ENCODE results near the gene TLCD4. TPM values are rescaled to one million over a fixed set of nuclear protein-coding genes. Genes with fewer than 3 reads are reported as not detected.

The TLCD4 gene
- polyA plus RNA-seq, 1 donor: 12.7 TPM

- no peak for DNase-seq (ENCODE audit: low read depth)
These were observed 21.3 kb upstream of the TLCD4 start for GRCh38 chr1:95095833-95096217.

GRCh38 chr1:95096218-95096841, 20.8 kb upstream of the TLCD4 start:
- no peak for DNase-seq (ENCODE audit: low read depth)

GRCh38 chr1:95097426-95097825, 19.7 kb upstream of the TLCD4 start:
- no peak for DNase-seq (ENCODE audit: low read depth)

- DNase-seq (ENCODE audit: low read depth): no peak
These were observed 19.0 kb upstream of the TLCD4 start for GRCh38 chr1:95098196-95098595.

- no peak for DNase-seq (ENCODE audit: low read depth)
These were observed 8.4 kb upstream of the TLCD4 start for GRCh38 chr1:95108792-95109191.

- no peak for DNase-seq (ENCODE audit: low read depth)
These were observed 6.1 kb upstream of the TLCD4 start for GRCh38 chr1:95111014-95111413.

GRCh38 chr1:95113684-95114083, 3.5 kb upstream of the TLCD4 start:
- no peak for DNase-seq (ENCODE audit: low read depth)

- DNase-seq (ENCODE audit: low read depth): no peak
These were observed 1.4 kb upstream of the TLCD4 start for GRCh38 chr1:95115708-95116137.

- no peak for DNase-seq (ENCODE audit: low read depth)
These were observed 462 bp upstream of the TLCD4 start for GRCh38 chr1:95116580-95117206.

GRCh38 chr1:95118067-95118499, 928 bp downstream of the TLCD4 start:
- no peak for DNase-seq (ENCODE audit: low read depth)

- DNase-seq (ENCODE audit: low read depth): no peak
These were observed 1.6 kb downstream of the TLCD4 start for GRCh38 chr1:95118710-95119109.

GRCh38 chr1:95119273-95119672, 2.1 kb downstream of the TLCD4 start:
- no peak for DNase-seq (ENCODE audit: low read depth)

GRCh38 chr1:95122151-95122697, 5.1 kb downstream of the TLCD4 start:
- DNase-seq (ENCODE audit: low read depth): no peak

- no peak for DNase-seq (ENCODE audit: low read depth)
These were observed 7.2 kb downstream of the TLCD4 start for GRCh38 chr1:95124342-95124741.

- DNase-seq (ENCODE audit: low read depth): no peak
These were observed 9.2 kb downstream of the TLCD4 start for GRCh38 chr1:95126366-95126765.

- DNase-seq (ENCODE audit: low read depth): no peak
These were observed 9.7 kb downstream of the TLCD4 start for GRCh38 chr1:95126846-95127245.

GRCh38 chr1:95127380-95127779, 10.2 kb downstream of the TLCD4 start:
- DNase-seq (ENCODE audit: low read depth): no peak

- no peak for DNase-seq (ENCODE audit: low read depth)
These were observed 15.6 kb downstream of the TLCD4 start for GRCh38 chr1:95132762-95133161.

- no peak for DNase-seq (ENCODE audit: low read depth)
These were observed 16.5 kb downstream of the TLCD4 start for GRCh38 chr1:95133687-95134086.

GRCh38 chr1:95138223-95138622, 21.1 kb downstream of the TLCD4 start:
- no peak for DNase-seq (ENCODE audit: low read depth)

- DNase-seq (ENCODE audit: low read depth): no peak
These were observed 21.9 kb downstream of the TLCD4 start for GRCh38 chr1:95139039-95139438.

- no peak for DNase-seq (ENCODE audit: low read depth)
These were observed 23.6 kb downstream of the TLCD4 start for GRCh38 chr1:95140791-95141190.

- no peak for DNase-seq (ENCODE audit: low read depth)
These were observed 28.3 kb downstream of the TLCD4 start for GRCh38 chr1:95145493-95145892.
